ENCODE measurements around the gene CHP1.
"Not testable (repeated sequence)": the region's sequence is repeated elsewhere in the genome, so short reads cannot be mapped to it uniquely, and the experiment has no call there.

The CHP1 gene

DNA sequence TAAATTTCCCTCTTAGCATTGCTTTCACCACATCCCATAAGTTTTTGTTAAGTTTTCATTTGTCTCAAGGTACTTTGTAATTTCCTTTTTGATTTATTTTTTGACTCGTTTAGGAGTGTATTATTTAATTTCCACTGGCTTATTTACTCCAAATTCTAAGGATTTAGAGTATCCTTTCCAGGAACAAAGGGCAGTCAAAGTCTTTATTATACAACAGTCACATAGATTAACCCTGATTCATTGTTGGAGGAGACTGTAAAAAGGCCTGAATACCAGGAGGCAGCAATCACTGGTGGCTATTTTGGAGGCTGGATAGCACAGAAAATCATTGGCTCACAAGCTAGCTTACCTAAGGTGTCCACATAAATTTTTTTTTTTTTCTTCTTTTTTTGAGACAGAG is 61.5 kb downstream of the CHP1 start:
- no peak for DNase-seq (ENCODE audit: low read depth)

DNA sequence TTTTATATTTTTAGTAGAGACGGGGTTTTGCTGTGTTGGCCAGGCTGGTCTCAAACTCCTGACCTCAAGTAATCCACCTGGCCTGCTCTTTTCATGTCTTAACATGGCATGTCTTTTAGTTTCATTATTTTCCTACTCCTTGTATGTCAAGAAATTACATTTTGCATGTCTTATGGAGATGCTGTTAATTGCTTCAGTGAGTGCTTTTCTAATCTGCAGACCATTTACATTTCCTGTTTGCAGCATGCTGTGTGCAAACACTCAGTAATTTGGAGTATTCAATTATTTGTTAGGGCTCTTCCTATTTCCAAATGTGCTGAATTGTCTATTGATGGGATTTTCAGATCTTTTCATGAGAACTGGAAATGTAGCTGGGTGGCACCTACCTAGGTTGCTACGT is 70.1 kb downstream of the CHP1 start:
- not testable (repeated sequence) for DNase-seq (ENCODE audit: low read depth)

- no peak for DNase-seq (ENCODE audit: low read depth)
Observed at GRCh38 chr15:41301587-41301986, 70.5 kb downstream of the CHP1 start.

DNA sequence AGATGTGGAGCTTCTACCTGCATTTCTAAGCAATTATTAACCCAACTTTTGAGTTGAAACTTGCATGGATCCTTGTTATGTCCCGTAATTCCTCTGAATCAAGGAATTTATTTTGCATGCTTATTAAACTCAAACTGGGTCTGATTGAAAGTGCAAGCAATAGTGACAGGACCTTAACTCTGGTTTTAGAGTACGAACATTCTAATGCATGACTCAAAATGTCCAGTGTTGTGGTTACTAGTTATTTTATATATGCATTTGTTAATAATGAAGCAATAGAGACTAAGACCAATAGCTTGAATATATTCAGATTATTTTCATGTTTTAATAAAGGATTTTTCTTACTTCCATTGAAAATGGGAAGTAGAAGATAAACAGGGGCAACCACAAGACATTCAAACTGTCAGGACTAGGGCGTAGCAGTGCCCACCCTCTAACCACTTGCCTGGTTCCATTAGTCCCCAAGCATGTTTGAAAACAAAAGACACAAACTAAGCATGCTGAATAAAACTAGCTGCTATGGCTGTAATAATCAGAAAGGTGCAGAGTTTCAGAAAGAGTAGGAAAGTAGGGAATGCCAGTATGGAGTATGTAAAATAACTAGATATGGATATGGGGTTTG is 73.2 kb downstream of the CHP1 start:
- no peak for DNase-seq (ENCODE audit: low read depth)

GRCh38 chr15:41307679-41308078 is 76.6 kb downstream of the CHP1 start:
- no peak for DNase-seq (ENCODE audit: low read depth)

GRCh38 chr15:41309226-41309905 is 78.3 kb downstream of the CHP1 start:
- DNase-seq (ENCODE audit: low read depth), result no peak

DNA sequence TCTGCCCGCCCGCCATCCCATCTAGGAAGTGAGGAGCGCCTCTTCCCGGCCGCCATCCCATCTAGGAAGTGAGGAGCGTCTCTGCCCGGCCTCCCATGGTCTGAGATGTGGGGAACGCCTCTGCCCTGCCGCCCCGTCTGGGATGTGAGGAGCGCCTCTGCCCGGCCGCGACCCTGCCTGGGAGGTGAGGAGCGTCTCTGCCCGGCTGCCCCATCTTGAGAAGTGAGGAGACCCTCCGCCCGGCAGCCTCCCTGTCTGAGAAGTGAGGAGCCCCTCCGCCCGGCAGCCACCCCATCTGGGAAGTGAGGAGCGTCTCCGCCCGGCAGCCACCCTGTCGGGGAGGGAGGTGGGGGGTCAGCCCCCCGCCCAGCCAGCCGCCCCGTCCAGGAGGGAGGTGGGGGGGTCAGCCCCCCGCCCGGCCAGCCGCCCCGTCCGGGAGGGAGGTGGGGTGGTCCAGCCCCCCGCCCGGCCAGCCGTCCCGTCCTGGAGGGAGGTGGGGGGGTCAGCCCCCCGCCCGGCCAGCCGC is 89.8 kb downstream of the CHP1 start:
- not testable (repeated sequence) for DNase-seq (ENCODE audit: low read depth)

DNA sequence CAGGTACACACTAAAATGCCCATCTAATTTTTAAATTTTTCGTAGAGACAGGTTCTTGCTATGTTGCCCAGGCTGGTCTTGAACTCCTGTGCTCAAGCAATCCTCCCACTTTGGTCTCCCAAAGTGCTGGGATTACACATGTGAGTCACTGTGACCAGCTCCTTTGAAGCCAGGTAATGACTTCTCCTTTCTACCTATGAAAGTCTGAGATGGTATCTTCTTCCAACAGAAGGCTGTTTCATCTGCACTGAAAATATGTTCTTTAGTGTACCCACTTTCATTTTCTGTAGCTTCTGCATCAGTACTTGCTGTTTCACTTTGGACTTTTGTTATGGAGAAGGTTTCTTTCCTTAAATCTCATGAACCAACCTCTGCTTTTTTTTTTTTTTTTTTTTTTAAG is 92.5 kb downstream of the CHP1 start:
- no peak for DNase-seq (ENCODE audit: low read depth)

- DNase-seq (ENCODE audit: low read depth), result no peak
Observed at GRCh38 chr15:41331281-41331680, 100.2 kb downstream of the CHP1 start.
